ENCODE results near the gene SRPK2.

SRPK2 gene

DNA sequence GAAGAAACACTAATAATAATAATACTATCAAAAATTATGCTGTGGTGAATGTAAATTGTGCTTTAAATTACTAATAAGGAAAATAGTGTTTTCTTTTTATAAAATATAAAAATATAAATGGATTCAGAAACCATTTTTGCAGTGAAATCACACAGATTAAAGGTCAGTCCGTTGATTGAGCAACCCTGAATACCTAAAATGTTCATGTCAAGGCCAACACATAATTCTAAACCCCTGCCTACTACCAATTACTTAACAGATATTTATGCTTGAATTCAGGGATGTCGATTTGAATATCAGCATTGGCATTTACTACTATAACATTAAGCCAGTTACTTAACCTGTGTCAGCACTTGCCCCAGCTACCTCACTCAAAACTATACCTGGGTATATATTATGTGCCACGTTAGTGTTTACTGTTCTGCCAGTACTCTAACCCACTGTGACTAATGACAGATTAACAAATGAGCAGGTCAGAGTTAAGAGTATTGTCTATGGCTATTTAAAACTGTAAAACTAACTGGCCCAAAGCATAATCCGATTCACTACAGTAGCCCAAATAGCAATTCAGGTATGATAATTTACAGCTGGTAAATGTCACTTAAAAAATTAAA lies 209.7 kb downstream of the SRPK2 start:
- DNase-seq, result no peak

DNA sequence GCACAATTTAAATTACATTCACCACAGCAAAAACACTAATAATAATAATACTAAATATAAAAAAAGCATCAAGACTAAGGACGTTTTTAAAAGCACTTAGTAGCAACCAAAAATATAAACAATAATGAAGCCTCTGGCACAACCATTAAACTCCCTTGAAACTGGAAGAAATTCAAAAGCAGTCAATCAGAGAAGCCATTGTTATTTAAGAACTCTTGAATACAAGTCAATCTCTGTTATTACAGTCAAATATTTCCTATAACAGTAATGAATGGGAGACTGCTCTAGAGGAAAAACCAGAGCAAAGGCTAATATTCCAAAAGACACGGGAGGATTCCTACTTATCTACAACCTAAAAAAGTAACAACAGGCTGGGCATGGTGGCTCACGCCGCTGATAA lies 210.5 kb downstream of the SRPK2 start:
- DNase-seq, result no peak

DNA sequence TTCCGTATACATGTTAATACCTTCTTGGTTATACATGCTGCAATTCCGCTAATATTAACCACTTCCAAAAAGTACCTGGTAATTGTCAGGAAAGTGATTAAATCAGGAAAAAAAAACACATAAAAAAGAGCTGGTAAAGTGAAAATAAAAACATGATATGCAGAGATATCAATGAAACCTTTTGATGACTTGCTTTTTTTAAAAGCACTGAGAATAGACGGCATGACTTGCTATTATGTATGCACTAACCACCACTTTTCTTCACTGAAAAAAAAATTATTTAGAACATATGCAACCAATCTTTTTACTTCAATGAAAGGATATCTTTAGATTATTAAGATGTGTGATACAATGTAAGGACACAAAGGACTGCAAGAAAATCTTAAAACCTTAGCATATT lies 211.7 kb downstream of the SRPK2 start:
- DNase-seq, result no peak

DNA sequence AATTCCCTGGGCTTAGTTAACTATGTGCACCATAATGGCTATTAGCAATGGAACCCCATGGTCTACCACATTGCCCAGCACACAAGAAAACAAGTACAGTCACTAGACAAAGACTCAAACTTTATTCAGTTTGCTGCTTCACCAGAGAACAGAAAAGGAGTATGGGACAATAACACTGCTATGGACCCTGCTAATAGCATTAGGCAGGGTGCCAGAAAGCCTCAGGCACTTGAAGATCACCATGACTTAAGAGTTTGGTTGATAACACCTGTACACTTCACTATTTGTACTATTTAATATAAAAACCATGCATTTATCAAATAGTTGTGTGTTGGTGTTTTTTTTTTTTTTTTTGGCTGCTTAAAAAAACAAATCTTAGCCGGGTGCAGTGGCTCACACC lies 215.1 kb downstream of the SRPK2 start:
- DNase-seq, result no peak

DNA sequence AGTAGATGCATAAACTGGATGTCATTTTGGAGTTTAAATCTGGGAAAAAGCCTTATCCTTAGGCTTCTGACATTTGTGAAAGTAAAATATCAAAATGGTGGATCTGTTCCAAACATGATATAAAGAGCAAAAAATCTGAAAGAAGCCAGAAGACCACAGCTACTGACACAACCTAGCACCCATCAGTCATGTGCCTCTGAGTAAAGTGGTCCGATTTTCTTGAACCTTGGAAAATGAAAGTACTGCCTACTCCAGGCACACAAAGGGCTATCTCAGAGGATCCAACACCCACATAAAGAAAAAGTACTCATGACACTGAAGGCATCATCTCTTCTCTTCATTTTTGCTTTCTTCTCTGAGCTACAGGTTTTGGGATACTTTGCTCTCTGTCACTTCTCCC lies 224.0 kb downstream of the SRPK2 start:
- DNase-seq, result no peak

DNA sequence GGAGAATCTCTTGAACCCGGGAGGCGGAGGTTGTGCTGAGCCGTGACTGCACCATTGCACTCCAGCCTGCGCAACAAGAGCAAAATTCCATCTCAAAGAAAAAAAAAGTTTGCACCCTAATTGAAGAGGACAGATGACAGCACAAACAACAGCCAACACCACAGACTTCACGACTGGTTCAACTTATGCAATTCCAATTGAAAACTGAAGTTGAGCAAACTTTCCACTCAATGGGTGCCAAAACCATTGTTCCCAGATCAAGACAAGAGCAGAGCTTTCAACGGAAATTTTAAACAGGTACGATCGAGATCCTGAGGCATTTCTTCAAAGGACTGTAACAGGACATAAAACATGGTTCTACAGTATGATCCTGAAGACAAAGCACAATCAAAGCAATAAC lies 225.0 kb downstream of the SRPK2 start:
- DNase-seq, result no peak

DNA sequence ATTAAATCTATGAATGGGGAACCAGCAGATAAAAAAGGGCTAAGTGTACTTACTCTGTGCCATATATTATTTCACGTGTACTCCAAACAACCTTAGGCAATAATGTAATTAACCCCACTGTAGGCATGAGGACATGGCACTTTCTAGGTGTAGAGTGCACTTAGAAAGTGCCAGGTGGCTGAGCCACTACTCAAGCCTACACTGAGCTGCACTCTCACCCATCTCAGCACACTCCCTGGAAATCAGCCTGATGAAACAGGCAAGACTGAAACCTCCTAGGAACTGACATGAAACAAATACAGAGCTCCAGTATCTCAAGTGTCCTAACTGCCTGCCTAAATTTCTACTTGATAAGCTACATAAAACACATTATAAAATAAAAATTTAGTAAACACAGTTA lies 227.4 kb downstream of the SRPK2 start:
- DNase-seq, result no peak

DNA sequence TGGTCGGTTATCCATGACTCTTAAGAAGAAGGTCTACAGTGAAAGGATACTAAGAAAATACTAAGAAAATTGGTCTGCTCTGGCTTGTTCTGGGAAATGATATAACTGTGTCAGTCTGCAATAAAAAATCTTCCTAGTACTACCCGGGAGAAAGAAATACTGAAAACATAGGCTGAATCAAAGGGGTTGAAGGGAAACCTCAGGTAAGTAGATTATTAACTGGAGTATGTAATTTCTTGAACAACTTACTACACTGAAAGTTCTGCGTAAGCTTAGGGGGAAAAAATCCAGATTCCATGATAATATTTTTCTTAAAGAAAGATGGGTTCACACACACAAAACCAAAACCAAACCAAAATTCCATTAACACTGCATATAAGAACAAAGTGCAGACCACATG lies 231.4 kb downstream of the SRPK2 start:
- no peak for DNase-seq

DNA sequence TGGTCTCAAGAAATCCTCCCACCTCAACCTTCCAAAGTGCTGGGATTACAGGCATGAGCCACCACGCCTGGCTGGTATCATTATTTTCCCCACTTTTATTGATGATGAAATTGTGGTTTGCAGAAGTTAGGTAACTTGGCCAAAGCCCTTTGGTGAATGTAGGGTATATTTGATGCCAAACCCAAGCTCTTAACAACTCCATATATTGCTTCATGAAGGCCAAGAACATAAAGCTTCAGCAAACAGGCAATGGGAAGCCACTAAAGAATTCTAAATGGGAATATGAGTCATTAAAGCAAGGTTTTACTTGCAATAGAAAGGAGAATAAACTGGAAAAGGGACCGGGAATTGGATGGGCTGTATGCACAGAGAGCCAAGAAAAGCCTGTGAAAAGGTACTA lies 232.0 kb downstream of the SRPK2 start:
- DNase-seq, result no peak

DNA sequence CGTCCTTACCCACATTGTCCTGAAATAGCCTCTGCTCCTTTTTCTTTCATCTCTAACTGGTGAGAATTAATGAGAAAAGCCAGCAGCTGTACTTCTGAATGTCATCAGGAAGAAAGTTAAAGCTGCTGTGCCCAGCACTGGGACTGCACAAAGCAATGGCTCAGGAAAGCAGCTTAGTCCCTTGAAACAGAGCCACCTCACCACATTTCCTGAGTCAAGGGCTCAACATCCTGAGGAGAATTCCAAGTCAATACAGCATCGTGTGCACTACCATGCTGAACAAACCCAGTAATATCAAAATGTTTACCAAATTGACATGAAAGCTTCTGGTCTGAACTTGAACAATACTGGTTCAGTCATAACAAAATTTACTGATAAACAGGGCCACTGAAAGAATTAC lies 234.6 kb downstream of the SRPK2 start:
- DNase-seq, result no peak

DNA sequence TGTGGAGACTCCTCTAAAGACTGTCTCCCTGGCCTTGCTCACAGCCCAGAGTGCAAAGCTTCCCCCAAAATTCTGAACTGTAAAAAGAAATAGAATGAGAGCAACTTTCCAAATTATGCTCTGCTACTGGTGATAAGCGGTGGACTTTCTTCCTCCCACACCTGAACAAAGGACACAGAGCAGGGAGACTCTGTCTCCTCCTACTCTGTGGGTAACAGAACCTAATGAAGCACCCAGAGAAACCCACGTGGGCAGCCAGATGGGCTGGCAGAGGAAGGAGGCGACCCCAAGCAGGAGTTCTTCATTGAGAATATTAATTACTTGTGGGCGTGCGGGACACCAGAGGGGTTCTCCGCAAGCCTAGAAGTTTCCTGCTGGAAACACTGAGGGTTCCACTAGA lies 235.2 kb downstream of the SRPK2 start:
- no peak for DNase-seq

DNA sequence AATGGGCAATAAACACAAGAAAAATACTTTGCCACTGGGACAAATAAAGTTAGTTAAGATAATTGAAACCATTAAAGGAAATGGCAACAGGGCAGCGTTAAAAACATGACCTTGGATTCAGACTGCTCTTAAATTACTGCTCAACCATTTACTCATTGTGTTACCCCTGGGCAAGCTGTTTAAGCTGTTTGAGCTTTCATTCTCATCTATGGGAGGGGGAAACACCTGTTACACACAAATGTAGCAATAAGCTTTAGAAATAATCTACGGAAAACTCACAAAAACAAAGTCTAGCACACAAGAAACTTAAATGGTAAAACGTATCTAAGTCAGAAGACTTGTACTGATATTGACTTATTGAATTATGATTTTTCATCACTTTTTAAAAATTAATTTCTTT lies 237.6 kb downstream of the SRPK2 start:
- DNase-seq, result no peak

DNA sequence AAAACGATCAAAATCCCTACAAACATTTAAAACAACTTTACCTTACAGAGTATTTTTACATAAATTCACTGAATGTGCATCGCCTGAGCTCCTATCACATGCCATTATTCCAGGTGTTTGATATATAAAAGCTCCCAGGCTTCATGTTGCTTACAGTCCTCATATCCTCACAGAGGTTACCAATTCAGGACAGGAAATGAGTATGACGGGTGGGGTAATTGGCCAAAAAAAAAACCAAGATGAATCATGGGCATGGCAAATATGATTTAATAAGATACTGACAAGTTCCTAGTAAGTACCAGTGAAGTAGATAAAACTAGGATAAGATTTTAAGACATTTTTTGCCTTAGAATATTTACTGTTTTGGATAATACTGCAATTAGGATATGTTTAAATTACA lies 238.9 kb downstream of the SRPK2 start:
- no peak for DNase-seq

DNA sequence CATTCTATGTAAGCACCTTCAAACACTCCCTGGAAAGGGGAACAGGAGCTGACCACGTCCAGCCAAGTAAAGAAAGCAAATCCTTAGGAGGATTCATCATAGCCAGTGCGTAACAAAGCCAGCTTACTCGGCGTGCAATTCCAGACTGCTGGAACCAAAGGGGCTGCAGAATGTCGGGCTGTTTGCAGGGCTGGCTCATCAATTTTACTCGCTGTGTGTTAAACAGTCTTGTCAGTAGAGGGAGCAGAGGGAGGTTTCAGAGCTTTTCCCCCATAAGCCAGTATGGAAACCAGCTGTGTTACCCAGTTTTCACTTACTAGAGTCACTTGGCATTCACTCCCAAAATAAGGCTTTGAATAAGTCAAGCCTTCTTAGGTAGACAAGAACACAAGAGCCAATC lies 247.7 kb downstream of the SRPK2 start:
- no peak for DNase-seq

DNA sequence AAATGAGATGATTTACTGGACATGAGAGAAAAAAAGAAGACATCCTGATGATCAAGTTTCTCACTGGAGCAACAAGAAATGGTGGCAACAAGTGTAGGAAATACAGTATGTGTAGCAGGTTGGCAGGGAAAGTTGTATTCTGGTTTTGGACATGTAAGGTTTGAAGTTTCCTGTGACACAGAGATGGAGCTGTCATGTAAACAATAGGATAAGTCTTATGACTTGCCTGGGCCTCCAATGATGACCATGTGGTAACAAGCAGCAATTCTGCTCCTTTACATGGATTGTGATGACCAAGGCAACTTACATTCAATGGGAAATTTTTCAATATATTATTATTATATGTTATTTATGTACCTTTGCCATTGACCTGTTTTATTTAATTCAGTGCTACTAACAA lies 249.3 kb downstream of the SRPK2 start:
- no peak for DNase-seq

DNA sequence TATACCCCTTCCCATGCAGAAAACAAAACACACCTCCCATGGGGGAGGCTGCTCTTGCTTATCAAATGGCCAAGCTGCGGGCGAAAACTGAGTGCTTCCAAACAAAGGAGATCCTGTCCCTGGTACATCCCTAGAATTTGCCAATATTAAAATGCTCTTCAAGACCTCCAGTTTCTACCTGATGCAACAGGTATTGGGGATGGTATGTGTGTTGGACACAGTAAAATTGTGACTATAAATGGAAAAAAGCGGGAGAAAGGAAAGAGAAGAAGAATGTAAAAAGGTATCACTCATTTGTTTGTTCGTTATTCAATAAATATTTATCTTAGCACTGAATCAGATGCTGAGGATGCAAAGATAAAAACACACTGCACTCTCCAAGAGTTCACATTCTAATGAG lies 250.8 kb downstream of the SRPK2 start:
- no peak for DNase-seq

DNA sequence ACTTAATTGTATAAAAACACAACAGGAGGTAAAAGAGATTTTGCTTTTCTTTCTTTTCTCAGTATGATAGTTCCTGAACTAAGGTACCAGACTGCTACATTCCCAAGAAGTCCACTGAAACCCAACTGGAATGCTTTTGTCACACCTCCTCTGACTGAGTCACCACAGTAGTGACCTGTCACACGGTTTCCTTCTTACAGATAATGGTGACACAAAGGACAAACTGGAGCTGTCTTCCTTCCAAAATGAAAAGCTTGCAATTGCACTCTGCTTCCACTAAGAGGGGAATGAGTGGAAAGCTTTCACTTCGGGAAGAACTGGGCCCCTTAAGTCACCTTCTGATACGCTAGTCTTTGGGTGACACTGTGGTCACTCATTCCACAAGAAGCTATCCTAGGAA lies 252.5 kb downstream of the SRPK2 start:
- no peak for DNase-seq

DNA sequence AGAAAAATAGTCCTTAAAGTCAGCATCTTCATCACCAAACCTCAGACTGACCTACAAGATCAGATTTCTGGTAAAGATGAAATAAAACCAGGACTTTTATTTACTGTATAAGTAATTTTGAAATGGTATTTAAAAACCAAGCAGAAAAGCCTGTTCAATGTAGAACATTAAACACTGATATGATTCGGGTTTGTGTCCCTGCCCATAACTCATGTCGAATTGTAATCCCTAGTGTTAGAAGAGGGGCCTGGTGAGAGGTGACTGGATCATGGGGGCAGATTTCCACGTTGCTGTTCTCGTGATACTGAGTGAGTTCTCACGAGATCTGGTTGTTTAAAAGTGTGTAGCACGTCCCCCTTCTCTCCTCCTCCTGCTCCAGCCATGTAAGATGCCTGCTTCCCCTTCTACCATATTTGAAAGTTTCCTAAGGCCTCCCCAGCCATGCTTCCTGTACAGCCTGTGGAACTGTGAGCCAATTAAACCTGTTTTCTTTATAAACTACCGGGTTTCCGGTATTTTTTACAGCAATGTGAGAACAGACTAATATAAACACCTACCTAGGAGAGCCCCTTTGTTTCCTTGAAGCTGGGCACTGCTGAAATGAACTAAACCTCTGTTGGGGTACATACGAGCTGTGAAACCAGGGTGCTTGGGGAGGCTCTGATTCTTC lies 254.6 kb downstream of the SRPK2 start:
- no peak for DNase-seq

DNA sequence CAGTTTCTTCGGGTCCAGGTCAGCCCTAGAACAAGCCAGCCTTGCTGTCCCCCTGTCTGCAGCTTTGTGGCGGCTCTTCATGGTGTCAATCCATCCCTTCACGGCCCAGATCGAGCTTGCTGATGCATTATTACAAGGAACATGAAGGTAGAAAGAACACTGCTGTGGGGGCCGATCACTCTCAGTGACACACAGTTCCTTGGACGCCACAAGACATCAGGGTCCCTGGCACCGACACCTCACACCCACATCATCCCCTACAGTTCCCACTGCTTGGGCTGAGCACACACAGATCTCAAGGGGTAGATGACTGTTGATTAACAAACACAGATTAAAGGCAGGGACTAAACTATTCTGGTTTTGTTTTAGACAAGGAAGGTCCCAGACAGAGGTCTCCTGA lies 255.4 kb downstream of the SRPK2 start:
- no peak for DNase-seq

DNA sequence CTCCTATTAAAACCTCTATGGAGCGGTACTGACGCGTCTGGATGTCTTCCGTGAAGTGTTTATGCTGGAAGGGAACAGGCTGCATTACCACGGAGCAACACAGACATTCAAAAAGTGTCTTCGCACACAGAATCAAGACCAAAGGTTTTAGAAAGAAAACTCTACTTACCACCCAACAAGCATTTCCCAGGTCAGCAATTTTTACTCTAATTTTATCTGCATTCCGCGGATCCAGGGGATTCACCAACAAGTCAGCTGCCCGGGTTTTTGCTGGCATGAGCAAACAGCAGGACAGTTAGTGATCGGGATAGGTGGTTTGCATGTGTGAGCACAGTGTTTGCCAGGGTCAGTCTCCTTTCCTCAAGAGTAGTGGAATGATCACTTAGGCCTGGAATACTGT lies 255.9 kb downstream of the SRPK2 start:
- DNase-seq, result no peak

DNA sequence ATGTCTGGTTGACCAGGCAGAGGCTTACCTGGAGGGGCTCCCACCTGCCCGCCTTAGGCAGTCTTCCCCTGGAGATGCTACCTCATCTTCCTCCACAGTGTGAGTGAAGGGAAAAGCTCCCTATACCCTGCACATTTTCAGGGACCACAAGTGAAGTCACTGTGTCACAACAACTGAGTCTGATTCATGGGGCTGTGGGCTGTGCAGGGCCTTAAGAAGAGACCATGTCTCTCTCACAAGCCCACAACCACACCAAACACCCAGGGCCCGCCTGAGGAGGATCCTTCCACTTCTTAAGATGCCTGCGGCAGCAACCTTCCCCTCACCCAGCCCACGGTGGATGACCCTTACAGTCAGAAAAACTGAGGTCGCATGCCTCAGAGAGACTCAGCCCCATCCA lies 256.4 kb downstream of the SRPK2 start:
- no peak for DNase-seq

DNA sequence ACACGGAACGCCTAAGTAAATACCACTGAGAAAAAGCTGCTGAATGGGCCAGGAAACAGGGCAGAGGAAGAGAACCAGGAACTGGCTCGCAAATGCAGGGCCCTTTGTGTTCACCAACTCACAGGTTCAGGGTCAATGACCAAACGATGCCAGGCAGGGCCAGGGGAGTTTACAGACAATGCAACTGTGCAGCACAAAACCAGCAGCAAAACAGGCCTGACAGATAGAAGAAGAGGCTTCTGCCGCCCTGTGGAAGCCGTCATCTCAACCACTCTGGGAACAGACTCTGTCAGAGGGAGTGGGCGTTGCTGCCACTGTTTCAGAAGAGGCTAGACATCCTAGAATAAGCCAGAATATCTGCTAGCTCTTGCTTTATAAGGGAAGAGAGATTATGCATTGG lies 256.8 kb downstream of the SRPK2 start:
- peak; percentile 2 for DNase-seq

DNA sequence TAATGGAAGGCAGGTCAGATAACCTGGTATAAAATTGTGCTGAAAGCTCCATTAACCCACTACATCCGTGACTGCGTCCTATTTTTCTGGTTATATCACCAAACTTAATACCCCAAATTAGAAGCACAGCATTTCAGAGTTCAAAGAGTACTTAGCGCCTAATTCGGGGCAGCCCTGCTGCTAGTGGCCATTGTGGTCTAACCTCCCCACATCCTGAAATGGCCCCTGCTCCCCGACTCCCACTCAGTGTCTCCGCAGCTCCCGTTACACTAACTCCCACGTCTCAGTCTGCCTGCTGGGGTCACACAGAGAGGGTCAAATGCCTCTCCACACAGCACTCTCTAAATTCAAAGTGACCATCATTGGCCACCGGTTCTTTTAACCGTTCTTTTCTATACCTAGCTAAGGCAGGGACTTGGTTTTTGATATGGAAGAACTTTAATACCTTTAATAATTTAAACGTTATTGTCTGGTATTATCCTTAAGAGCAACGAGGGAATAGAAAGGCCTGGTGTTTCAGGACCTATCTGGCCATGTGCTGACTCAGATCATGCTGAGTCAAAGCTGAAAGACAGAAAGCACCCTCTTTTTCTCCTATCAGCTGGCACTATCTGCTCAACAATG lies 257.6 kb downstream of the SRPK2 start:
- no peak for DNase-seq

DNA sequence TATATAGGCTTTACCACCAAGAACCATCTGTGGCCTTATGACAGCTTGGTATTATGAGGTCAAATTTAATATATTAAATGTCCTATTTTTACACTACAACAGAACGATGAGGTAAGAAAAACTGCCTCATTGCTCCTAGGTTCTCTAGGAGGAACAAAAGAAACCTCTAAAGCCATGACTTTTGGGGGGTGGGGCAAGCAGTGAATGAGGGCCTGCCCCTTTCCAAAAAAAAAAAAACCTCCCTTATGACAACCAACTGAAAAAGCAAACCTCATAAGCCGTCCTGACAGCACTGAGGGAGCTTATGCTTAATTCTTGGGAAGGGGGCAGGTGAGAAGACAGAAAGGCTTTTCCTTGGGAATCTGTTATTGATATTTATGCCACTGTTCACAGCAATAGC lies 258.1 kb downstream of the SRPK2 start:
- DNase-seq, result no peak

DNA sequence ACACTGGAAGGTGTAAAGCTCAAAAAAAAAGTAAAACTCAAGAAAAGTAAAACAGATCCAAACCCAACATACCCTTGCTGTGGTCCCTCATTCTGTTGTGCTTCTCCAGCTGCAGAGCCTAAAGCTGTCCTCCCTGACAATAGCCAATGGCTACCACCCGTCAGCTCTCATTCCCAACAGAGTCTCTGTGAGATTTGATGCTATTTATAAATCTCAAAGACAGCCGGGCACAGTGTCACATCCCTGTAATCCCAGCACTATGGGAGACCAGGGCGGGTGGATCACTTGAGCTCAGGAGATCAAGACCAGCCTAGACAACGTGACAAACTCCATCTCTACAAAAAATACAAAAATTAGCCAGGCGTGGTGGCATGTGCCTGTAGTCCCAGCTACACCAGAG lies 258.7 kb downstream of the SRPK2 start:
- DNase-seq, result no peak

Measured in NCI-H748 treated with DMSO at 0.1 percent for 48 hours (cell line).